Fibroblast of pulmonary artery (primary cell): ENCODE data around the gene OPA3.

Experiments
- DNase-seq: peaks from one replicate; pipeline ENCODE4 v3.0.0-alpha.2; 2010; ENCODE audit warnings: low read depth
- H3K4me3 ChIP-seq: replicated peaks from 2 replicates; pipeline ENCODE4 v1.5.1; 2011; ENCODE audit warnings: low read depth, mild to moderate bottlenecking, control low read depth, low read length, moderate library complexity
- CTCF ChIP-seq: IDR thresholded peaks from 2 replicates; pipeline ENCODE4 v1.5.1; 2011; ENCODE audit warnings: mild to moderate bottlenecking, control low read depth, low read length, inconsistent platforms; ENCODE audit errors: missing control alignments

Gene OPA3

GRCh38 chr19:45597425-45598111 is 13.0 kb upstream of the OPA3 start:
- TF ChIP-seq CTCF, result no peak
- H3K4me3 ChIP-seq, result peak overlapping the region; percentile 15
- DNase-seq, result no peak

- H3K4me3 ChIP-seq, result no peak overlapping the region
- TF ChIP-seq CTCF, result no peak
- peak; percentile 59 for DNase-seq
Observed at GRCh38 chr19:45595814-45596213, 11.2 kb upstream of the OPA3 start.

- DNase-seq, result no peak
- H3K4me3 ChIP-seq, result no peak overlapping the region
- TF ChIP-seq CTCF, result no peak
Observed at GRCh38 chr19:45593520-45593919, 8.9 kb upstream of the OPA3 start.

- TF ChIP-seq CTCF, result no peak
- no peak for DNase-seq
- H3K4me3 ChIP-seq, result no peak overlapping the region
Observed at GRCh38 chr19:45592366-45592765, 7.8 kb upstream of the OPA3 start.

- no peak for TF ChIP-seq CTCF
- no peak for DNase-seq
- no peak overlapping the region for H3K4me3 ChIP-seq
Observed at GRCh38 chr19:45591638-45592005, 7.0 kb upstream of the OPA3 start.

- peak; percentile 24 for TF ChIP-seq CTCF
- no peak overlapping the region for H3K4me3 ChIP-seq
- no peak for DNase-seq
Observed at GRCh38 chr19:45591004-45591637, 6.5 kb upstream of the OPA3 start.
